Measurements from ENCODE around the gene CDK14. TPM values are rescaled to one million over a fixed set of nuclear protein-coding genes. Genes with fewer than 3 reads are reported as not detected.

The CDK14 gene
- total and polyA plus RNA-seq, 2 of the 8 experiments (the other 6 are each of a cell fraction or from before 2014, with no cell fraction given), result 5.5 to 47.3 TPM

GRCh38 chr7:91034459-91035368 is 438.6 kb downstream of the CDK14 start (continued):
- TF ChIP-seq BACH1 (IDR thresholded peaks at IDR 0.05; ENCODE audit: low read length) (no peak), HDAC2 (IDR thresholded peaks at IDR 0.05; ENCODE audit: borderline replicate concordance in 1 of 2, low read depth in 2 of 2, low read length in 2 of 2) (no peak), SP4 (IDR thresholded peaks at IDR 0.05; ENCODE audit: low read length) (no peak), KDM4A (IDR thresholded peaks at IDR 0.05; ENCODE audit: low read depth, low read length, severe bottlenecking) (no peak), RXRA (IDR thresholded peaks at IDR 0.05; ENCODE audit: insufficient read depth, low read depth, low read length) (no peak), CREB1 (IDR thresholded peaks at IDR 0.05) (no peak), TEAD4 (IDR thresholded peaks at IDR 0.05; ENCODE audit: low read depth, low read length) (no peak)
- TF ChIP-seq, protein P1, sequence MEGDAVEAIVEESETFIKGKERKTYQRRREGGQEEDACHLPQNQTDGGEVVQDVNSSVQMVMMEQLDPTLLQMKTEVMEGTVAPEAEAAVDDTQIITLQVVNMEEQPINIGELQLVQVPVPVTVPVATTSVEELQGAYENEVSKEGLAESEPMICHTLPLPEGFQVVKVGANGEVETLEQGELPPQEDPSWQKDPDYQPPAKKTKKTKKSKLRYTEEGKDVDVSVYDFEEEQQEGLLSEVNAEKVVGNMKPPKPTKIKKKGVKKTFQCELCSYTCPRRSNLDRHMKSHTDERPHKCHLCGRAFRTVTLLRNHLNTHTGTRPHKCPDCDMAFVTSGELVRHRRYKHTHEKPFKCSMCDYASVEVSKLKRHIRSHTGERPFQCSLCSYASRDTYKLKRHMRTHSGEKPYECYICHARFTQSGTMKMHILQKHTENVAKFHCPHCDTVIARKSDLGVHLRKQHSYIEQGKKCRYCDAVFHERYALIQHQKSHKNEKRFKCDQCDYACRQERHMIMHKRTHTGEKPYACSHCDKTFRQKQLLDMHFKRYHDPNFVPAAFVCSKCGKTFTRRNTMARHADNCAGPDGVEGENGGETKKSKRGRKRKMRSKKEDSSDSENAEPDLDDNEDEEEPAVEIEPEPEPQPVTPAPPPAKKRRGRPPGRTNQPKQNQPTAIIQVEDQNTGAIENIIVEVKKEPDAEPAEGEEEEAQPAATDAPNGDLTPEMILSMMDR (IDR thresholded peaks at IDR 0.05; ENCODE audit: control extremely low read depth in 1 of 3, insufficient read depth in 1 of 3, low read depth in 1 of 3, low read length in 3 of 3), result peak in 2 of 3 experiments; percentile 63 to 78; a peak in 3 of 4 replicates
